ENCODE results near the gene OR5AS1. TPM values are rescaled to one million over a fixed set of nuclear protein-coding genes. Genes with fewer than 3 reads are reported as not detected.
"Not testable (repeated sequence)": the region's sequence is repeated elsewhere in the genome, so short reads cannot be mapped to it uniquely, and the experiment has no call there.

OR5AS1 gene
- total RNA-seq, 1 donor from 2014 or later = not detected

DNA sequence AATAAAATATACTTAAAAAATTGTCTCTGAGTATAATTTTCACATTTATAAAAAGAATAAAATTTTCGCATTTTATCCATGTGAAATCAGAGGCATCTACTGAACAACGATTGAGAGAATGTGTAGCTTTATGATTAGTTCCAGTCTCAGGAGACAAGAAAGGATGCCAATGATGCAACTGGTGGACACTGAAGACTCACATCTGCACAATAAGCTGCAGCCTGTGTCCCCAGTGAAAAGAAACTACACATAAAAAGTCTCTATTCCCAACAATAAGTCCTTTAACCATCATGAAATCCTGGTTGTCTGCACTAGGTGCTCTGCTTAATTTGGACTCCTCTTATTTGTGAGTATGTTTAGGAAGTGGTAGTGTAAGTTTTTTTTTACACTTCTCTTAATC is 22.0 kb downstream of the OR5AS1 start:
- no peak for ATAC-seq
- TF ChIP-seq, protein P1, sequence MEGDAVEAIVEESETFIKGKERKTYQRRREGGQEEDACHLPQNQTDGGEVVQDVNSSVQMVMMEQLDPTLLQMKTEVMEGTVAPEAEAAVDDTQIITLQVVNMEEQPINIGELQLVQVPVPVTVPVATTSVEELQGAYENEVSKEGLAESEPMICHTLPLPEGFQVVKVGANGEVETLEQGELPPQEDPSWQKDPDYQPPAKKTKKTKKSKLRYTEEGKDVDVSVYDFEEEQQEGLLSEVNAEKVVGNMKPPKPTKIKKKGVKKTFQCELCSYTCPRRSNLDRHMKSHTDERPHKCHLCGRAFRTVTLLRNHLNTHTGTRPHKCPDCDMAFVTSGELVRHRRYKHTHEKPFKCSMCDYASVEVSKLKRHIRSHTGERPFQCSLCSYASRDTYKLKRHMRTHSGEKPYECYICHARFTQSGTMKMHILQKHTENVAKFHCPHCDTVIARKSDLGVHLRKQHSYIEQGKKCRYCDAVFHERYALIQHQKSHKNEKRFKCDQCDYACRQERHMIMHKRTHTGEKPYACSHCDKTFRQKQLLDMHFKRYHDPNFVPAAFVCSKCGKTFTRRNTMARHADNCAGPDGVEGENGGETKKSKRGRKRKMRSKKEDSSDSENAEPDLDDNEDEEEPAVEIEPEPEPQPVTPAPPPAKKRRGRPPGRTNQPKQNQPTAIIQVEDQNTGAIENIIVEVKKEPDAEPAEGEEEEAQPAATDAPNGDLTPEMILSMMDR (IDR thresholded peaks at IDR 0.05) = no peak

DNA sequence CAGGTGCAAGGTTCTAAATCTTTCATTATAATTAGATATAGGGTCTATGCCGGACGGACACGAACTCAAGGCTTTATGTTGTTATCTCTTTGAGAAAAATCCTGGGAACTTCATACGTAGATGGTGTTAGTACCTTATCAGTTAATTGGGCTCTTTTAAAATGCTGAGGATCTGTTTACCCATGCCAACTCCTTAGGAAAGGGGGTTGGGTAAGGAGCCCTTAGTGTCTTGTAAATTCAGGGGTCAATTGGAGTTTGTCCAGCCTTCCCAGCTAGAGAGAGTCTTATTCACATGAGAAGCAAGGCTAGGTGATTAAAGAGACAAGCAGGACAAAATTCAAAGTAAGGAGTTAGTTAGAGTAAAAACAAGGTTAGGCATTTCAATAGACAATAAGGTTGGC is 28.9 kb downstream of the OR5AS1 start:
- H3K36me3 ChIP-seq; H3K9me3 ChIP-seq; DNase-seq; ATAC-seq; H3K27ac ChIP-seq; intact Hi-C loops (cut with DNase I); H3K4me3 ChIP-seq; H3K27me3 ChIP-seq; H3K4me1 ChIP-seq: not testable (repeated sequence)

More for the DNA sequence above, 22.0 kb downstream of the OR5AS1 start:
- no peak for DNase-seq
- no peaks in the 10 kb centered on the region for H3K9me3 ChIP-seq
- no peaks in the 10 kb centered on the region for H3K27me3 ChIP-seq
- H3K4me1 ChIP-seq = no peaks in the 10 kb centered on the region
- H3K36me3 ChIP-seq = no peaks in the 10 kb centered on the region
- H3K27ac ChIP-seq = no peak overlapping the region
- intact Hi-C loops (cut with DNase I) = no loop called here
- H3K4me3 ChIP-seq = no peak overlapping the region

DNA sequence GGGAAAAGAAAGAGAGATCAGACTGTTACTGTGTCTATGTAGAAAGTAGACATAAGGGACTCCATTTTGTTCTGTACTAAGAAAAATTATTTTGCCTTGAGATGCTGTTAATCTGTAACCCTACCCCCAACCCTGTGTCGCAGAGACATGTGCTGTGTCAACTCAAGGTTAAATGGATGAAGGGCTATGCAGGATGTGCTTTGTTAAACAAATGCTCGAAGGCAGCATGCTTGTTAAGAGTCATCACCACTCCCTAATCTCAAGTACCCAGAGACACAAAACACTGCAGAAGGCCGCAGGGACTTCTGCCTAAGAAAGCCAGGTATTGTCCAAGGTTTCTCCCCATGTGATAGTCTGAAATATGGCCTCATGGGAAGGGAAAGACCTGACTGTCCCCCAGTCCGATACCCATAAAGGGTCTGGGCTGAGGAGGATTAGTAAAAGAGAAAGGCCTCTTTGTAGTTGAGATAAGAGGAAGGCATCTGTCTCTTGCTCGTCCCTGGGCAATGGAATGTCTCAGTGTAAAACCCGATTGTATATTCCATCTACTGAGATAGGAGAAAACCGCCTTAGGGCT is 30.3 kb downstream of the OR5AS1 start:
- H3K4me1 ChIP-seq; DNase-seq; H3K9me3 ChIP-seq; H3K27me3 ChIP-seq; H3K27ac ChIP-seq; H3K4me3 ChIP-seq; H3K36me3 ChIP-seq; intact Hi-C loops (cut with DNase I); ATAC-seq: not testable (repeated sequence)

- ATAC-seq; H3K27me3 ChIP-seq; intact Hi-C loops (cut with DNase I); H3K4me3 ChIP-seq; H3K4me1 ChIP-seq; DNase-seq; H3K36me3 ChIP-seq; H3K27ac ChIP-seq; H3K9me3 ChIP-seq: not testable (repeated sequence)
These were observed 30.9 kb downstream of the OR5AS1 start for GRCh38 chr11:56058260-56058780.

DNA sequence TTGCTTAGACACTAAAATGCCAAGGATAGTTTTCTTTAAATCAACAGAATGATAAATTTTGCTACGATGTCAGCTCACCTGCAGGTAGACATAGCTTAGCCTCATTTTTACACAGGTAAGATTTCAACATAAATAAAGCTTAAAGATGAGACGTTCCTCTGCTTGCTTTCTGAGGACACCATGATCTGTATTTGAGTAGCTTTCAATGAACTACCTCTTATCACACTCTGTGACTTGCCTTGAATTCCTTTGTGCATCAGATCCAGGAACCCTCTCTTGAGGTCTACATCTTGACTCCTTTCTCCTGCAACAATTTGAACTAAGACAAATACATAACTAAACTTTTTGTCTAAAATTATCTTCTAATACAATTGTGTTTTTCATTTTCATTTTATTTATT is 39.5 kb downstream of the OR5AS1 start:
- TF ChIP-seq, protein P1 (IDR thresholded peaks at IDR 0.05) = no peak
- ATAC-seq = no peak
- no peaks in the 10 kb centered on the region for H3K36me3 ChIP-seq

More for the DNA sequence above, 39.5 kb downstream of the OR5AS1 start:
- Histone ChIP-seq H3K4me3 (no peak overlapping the region), H3K9me3 (no peaks in the 10 kb centered on the region), H3K27me3 (no peaks in the 10 kb centered on the region), H3K27ac (no peak overlapping the region), H3K4me1 (no peaks in the 10 kb centered on the region)
- intact Hi-C loops (cut with DNase I) = no loop called here
- DNase-seq = no peak

Other genes starting within 250 kb of the OR5AS1 start
- not detected for gene OR5D14, start 232.1 kb upstream of the OR5AS1 start, total RNA-seq
- gene OR5L1, start 216.3 kb upstream of the OR5AS1 start, total RNA-seq = not detected
- not detected for gene OR5D18, start 208.0 kb upstream of the OR5AS1 start, total RNA-seq
- gene OR5L2, start 200.4 kb upstream of the OR5AS1 start, total RNA-seq = not detected
- not detected for gene OR5D16, start 188.9 kb upstream of the OR5AS1 start, total RNA-seq
- not detected for gene TRIM51, start 144.4 kb upstream of the OR5AS1 start, total RNA-seq
- gene OR5W2, start 113.1 kb upstream of the OR5AS1 start, total RNA-seq = not detected
- not detected for gene OR5I1, start 91.3 kb upstream of the OR5AS1 start, total RNA-seq
- gene OR10AG1, start 57.7 kb upstream of the OR5AS1 start, total RNA-seq = not detected
- not detected for gene OR5F1, start 33.0 kb upstream of the OR5AS1 start, total RNA-seq
- not detected for gene OR8I2, start 65.7 kb downstream of the OR5AS1 start, total RNA-seq
- gene OR8H2, start 76.0 kb downstream of the OR5AS1 start, total RNA-seq = not detected
- gene OR8H3, start 94.7 kb downstream of the OR5AS1 start, total RNA-seq = not detected
- gene OR8J3, start 112.5 kb downstream of the OR5AS1 start, total RNA-seq = not detected
- gene OR8K5, start 132.7 kb downstream of the OR5AS1 start, total RNA-seq = not detected
- not detected for gene OR5J2, start 149.0 kb downstream of the OR5AS1 start, total RNA-seq
- gene OR5T2, start 206.6 kb downstream of the OR5AS1 start, total RNA-seq = not detected
- gene OR5T3, start 224.6 kb downstream of the OR5AS1 start, total RNA-seq = not detected
- gene OR5T1, start 246.5 kb downstream of the OR5AS1 start, total RNA-seq = not detected